Measurements from ENCODE around the gene BAIAP2. TPM values are rescaled to one million over a fixed set of nuclear protein-coding genes. Genes with fewer than 3 reads are reported as not detected.
A peak's percentile ranks its signal among the peaks of the same experiment; 100 is the strongest.

The BAIAP2 gene
- total and polyA plus RNA-seq, 10 donors, result 2.8 to 33.2 (median 17.8) TPM

DNA sequence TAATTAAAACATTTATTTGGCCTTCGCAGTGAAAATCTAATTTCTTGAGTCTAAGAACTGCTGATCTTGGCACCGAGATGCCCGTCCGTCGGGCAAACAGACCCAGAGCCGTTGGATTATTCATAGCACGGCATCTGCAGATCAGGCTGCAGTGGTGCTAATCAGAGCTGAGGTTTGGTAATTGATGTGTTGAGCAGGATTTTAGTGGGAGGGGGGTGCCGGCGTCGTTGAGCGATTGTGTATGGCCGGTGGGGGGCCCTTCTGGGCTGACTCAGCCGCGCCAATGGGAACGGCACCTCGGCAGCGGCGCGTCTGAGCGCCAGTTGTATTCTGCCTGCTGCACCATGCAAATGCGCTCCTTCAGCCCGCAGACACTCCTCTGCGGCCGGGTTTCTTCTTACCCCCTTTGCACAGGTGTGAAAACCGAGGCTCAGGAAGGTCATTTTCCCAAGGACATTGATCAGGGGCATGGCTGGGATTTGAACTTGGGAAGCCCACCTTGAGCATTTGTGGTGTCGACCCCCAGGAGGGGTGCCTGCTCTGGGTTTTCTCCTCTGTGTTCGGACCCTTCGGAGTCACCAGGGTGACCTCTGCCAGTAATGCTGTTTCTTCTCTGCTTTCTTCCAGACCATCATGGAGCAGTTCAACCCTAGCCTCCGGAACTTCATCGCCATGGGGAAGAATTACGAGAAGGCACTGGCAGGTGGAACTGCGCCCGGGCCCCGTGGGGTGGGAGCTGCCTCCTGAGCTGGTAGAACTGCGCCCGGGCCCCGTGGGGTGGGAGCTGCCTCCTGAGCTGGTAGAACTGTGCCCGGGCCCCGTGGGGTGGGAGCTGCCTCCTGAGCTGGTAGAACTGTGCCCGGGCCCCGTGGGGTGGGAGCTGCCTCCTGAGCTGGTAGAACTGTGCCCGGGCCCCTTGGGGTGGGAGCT, 18.4 kb downstream of the BAIAP2 start:
- Histone ChIP-seq H3K27ac (peak overlapping the region in 3 of 8 donors; percentile 14 to 50 (median 33)), H3K27me3 (replicated peaks in 1 of 7) (peaks cover 0 to 7% (median 0%) of the 10 kb centered on the region in 7 donors), H3K4me1 (peaks cover 10 to 58% (median 32%) of the 10 kb centered on the region in 6 donors), H3K9me3 (no peaks in the 10 kb centered on the region), H3K36me3 (peaks cover 0 to 7% (median 0%) of the 10 kb centered on the region in 6 donors), H3K4me3 (no peak overlapping the region)
- DNase-seq, result no peak
- TF ChIP-seq POLR2AphosphoS5 (IDR thresholded peaks at IDR 0.05) (no peak), POLR2A (IDR thresholded peaks at IDR 0.05) (no peak)
- TF ChIP-seq, protein P1, sequence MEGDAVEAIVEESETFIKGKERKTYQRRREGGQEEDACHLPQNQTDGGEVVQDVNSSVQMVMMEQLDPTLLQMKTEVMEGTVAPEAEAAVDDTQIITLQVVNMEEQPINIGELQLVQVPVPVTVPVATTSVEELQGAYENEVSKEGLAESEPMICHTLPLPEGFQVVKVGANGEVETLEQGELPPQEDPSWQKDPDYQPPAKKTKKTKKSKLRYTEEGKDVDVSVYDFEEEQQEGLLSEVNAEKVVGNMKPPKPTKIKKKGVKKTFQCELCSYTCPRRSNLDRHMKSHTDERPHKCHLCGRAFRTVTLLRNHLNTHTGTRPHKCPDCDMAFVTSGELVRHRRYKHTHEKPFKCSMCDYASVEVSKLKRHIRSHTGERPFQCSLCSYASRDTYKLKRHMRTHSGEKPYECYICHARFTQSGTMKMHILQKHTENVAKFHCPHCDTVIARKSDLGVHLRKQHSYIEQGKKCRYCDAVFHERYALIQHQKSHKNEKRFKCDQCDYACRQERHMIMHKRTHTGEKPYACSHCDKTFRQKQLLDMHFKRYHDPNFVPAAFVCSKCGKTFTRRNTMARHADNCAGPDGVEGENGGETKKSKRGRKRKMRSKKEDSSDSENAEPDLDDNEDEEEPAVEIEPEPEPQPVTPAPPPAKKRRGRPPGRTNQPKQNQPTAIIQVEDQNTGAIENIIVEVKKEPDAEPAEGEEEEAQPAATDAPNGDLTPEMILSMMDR (IDR thresholded peaks at IDR 0.05 in 8 of 11, conservative IDR thresholded peaks at IDR 0.05 in 3 of 11), result no peak
- intact Hi-C loops (cut with DNase I; ENCODE audit: low total_unique reads), result no loop called here
- WGBS, 5 donors, result 86 to 93% (median 86%) methylated on average over 28 to 40 of the region's 42 CpGs

DNA sequence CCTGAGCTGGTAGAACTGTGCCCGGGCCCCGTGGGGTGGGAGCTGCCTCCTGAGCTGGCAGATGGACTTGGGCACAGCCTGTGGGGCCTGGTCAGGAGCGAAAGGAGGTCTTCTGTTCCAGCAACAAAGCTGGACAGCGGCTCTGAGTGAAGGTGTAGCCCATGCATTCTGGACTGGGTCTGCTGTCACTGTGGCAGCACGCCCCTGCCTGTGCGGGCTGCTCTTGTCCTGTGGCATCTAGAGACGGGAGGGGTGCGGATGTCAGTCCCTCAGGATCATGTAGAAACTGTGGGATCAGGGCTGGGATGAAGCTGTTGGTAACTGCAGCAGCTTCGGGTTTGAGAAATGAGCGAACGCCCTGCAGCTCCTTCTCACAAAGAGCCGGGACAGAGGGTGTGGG, 19.4 kb downstream of the BAIAP2 start:
- H3K36me3 ChIP-seq, result peaks cover 0 to 17% (median 3%) of the 10 kb centered on the region in 6 donors

DNA sequence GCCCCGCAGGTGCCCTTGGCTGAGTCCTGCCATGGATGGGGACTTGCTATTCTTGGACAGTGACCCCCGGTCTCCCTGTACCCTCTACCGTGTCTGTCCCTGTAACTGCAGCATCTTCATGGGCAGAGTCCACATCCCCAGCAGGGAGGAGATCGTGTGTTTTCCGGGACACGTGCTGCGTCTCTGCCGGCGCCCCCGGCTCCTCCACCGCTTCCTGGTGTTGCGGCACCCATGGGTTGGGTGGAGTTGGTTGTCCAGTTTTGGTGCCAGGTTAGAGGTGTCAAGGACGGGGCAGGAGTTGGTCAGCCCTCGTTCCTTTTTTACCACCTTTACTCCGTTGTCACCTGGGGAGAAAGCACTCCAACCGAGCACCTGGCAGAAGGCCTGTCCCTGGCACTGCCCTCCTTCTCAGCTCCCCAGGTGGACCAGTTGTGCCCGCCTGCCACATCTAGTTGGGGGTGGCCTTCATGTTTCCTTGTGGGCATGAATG, 20.0 kb downstream of the BAIAP2 start:
- intact Hi-C loops (cut with DNase I; ENCODE audit: low total_unique reads), result no loop called here
- no peak for DNase-seq
- no peaks in the 10 kb centered on the region for H3K9me3 ChIP-seq
- no peak overlapping the region for H3K4me3 ChIP-seq
- no peak overlapping the region for H3K27ac ChIP-seq
- H3K36me3 ChIP-seq, result peaks cover 0 to 23% (median 3%) of the 10 kb centered on the region in 6 donors
- H3K27me3 ChIP-seq (replicated peaks in 1 of 7), result no peaks in the 10 kb centered on the region
- peaks cover 4 to 41% (median 18%) of the 10 kb centered on the region in 6 donors for H3K4me1 ChIP-seq
- WGBS, 5 donors, result 85 to 96% (median 87%) methylated on average over 17 of the region's 17 CpGs
- TF ChIP-seq, protein P1 (IDR thresholded peaks at IDR 0.05 in 8 of 11, conservative IDR thresholded peaks at IDR 0.05 in 3 of 11), result no peak
- TF ChIP-seq POLR2A (IDR thresholded peaks at IDR 0.05) (no peak), POLR2AphosphoS5 (IDR thresholded peaks at IDR 0.05) (no peak)

More for the DNA sequence above, 19.4 kb downstream of the BAIAP2 start:
- 89 to 97% (median 96%) methylated on average over 8 to 12 of the region's 12 CpGs for WGBS, 5 donors
- no peak for DNase-seq
- no peak for TF ChIP-seq POLR2A (IDR thresholded peaks at IDR 0.05)
- TF ChIP-seq, protein P1 (IDR thresholded peaks at IDR 0.05 in 8 of 11, conservative IDR thresholded peaks at IDR 0.05 in 3 of 11), result no peak
- no peak for TF ChIP-seq POLR2AphosphoS5 (IDR thresholded peaks at IDR 0.05)
- no peaks in the 10 kb centered on the region for H3K27me3 ChIP-seq (replicated peaks in 1 of 7)
- no peaks in the 10 kb centered on the region for H3K9me3 ChIP-seq
- no peak overlapping the region for H3K4me3 ChIP-seq
- peaks cover 7 to 48% (median 24%) of the 10 kb centered on the region in 6 donors for H3K4me1 ChIP-seq
- no peak overlapping the region for H3K27ac ChIP-seq
- intact Hi-C loops (cut with DNase I; ENCODE audit: low total_unique reads), result no loop called here

DNA sequence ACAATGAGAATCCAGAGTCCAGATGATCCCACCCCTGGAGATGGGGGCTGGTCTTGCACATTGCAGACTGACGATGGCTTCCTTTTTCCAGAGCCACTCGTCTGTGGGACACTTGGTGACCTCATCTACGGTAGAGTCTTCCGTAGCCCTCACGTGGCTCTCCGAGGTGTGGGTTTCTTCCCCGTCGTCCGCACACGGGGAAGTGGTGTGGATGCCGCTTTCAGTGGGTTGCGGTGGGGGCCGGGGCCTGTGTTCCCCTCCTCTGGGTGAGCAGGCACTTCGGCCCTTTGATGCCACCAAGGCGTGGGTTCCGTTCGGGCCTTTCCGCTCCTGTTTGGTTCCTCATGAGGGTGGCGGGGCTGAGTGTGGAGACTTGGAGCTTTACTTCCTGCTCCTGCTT, 21.4 kb downstream of the BAIAP2 start:
- peaks cover 0 to 23% (median 3%) of the 10 kb centered on the region in 6 donors for H3K36me3 ChIP-seq
- no peak overlapping the region for H3K4me3 ChIP-seq
- peaks cover 0 to 28% (median 7%) of the 10 kb centered on the region in 6 donors for H3K4me1 ChIP-seq
- no peak for DNase-seq
- H3K27ac ChIP-seq, result no peak overlapping the region
- TF ChIP-seq POLR2A (IDR thresholded peaks at IDR 0.05) (no peak), POLR2AphosphoS5 (IDR thresholded peaks at IDR 0.05) (no peak)
- TF ChIP-seq, protein P1 (IDR thresholded peaks at IDR 0.05 in 8 of 11, conservative IDR thresholded peaks at IDR 0.05 in 3 of 11), result no peak
- H3K9me3 ChIP-seq, result no peaks in the 10 kb centered on the region
- intact Hi-C loops (cut with DNase I; ENCODE audit: low total_unique reads), result no loop called here
- H3K27me3 ChIP-seq (replicated peaks in 1 of 7), result no peaks in the 10 kb centered on the region
- WGBS, 5 donors, result 66 to 98% (median 84%) methylated on average over 19 of the region's 19 CpGs
